ENCODE measurements around the gene LRIG2. TPM values are rescaled to one million over a fixed set of nuclear protein-coding genes. Genes with fewer than 3 reads are reported as not detected.
A peak's percentile ranks its signal among the peaks of the same experiment; 100 is the strongest.

LRIG2 gene
- total and polyA plus RNA-seq, 2 of the 13 experiments (the other 11 are each of a cell fraction or from before 2014, with no cell fraction given), result 8.1 to 12.2 TPM

- TF ChIP-seq PRDM10 (CRISPR knock-in tag; IDR thresholded peaks at IDR 0.05; ENCODE audit: low read depth), result no peak
- TF ChIP-seq ZFP90 (CRISPR knock-in tag; IDR thresholded peaks at IDR 0.05; ENCODE audit: borderline replicate concordance), result no peak; the same call in 1 of the 2 replicates
- TF ChIP-seq SKIL (CRISPR knock-in tag; IDR thresholded peaks at IDR 0.05; ENCODE audit: borderline replicate concordance), result no peak
- TF ChIP-seq EHMT2 (IDR thresholded peaks at IDR 0.05; ENCODE audit: borderline replicate concordance, low read depth, low read length), result no peak
- TF ChIP-seq TERF1 (CRISPR knock-in tag; IDR thresholded peaks at IDR 0.05), result no peak
- TF ChIP-seq SIN3A (IDR thresholded peaks at IDR 0.05; ENCODE audit: borderline replicate concordance, low read depth, low read length), result no peak
- no peak for TF ChIP-seq ZNF878 (CRISPR knock-in tag; IDR thresholded peaks at IDR 0.05)
- TF ChIP-seq REL (CRISPR knock-in tag; conservative IDR thresholded peaks at IDR 0.05), result no peak
- TF ChIP-seq ZNF704 (CRISPR knock-in tag; IDR thresholded peaks at IDR 0.05; ENCODE audit: borderline replicate concordance), result no peak
- no peak for TF ChIP-seq CREB3 (CRISPR knock-in tag; IDR thresholded peaks at IDR 0.05)
- peak; percentile 31 for TF ChIP-seq PATZ1 (CRISPR knock-in tag; IDR thresholded peaks at IDR 0.05)
- TF ChIP-seq ZNF136 (CRISPR knock-in tag; IDR thresholded peaks at IDR 0.05; ENCODE audit: low read depth), result no peak
- TF ChIP-seq AHR (CRISPR knock-in tag; IDR thresholded peaks at IDR 0.05), result no peak
- no peak for TF ChIP-seq ZNF552 (CRISPR knock-in tag; IDR thresholded peaks at IDR 0.05; ENCODE audit: borderline replicate concordance)
- TF ChIP-seq ZNF570 (CRISPR knock-in tag; IDR thresholded peaks at IDR 0.05; ENCODE audit: borderline replicate concordance), result no peak
- TF ChIP-seq KDM2A (CRISPR knock-in tag; IDR thresholded peaks at IDR 0.05; ENCODE audit: borderline replicate concordance, low read depth), result no peak; the same call in 1 of the 2 replicates
These were observed 517 bp downstream of the LRIG2 start (continued) for GRCh38 chr1:113073479-113073950.

Data from HepG2 (cell line).